Measurements from ENCODE around the gene COX19. TPM values are rescaled to one million over a fixed set of nuclear protein-coding genes. Genes with fewer than 3 reads are reported as not detected.

COX19 gene
- total and polyA plus RNA-seq, 2 donors (not counting 3 experiments of a cell fraction or from before 2014, with no cell fraction given): 6.8 to 10.6 TPM

- dilution Hi-C loops (cut with MboI; ENCODE audit: extremely low pct_ligation_motif_present, low sequenced_read_pairs): no loop called here
- no TSS peak for BruUV-seq (replicated peaks)
- FAIRE-seq: no peak
Observed at GRCh38 chr7:935164-935873, 40.0 kb downstream of the COX19 start.

More at GRCh38 chr7:935164-935873, 40.0 kb downstream of the COX19 start:
- ChIA-PET CTCF (no interaction called here), POLR2A (no interaction called here)
- peaks cover 0 to 2% of the 10 kb centered on the region in 2 experiments for H3K27me3 ChIP-seq (ENCODE audit: control insufficient read depth in 2 of 2, insufficient read depth in 2 of 2, low read length in 2 of 2)
- no peaks in the 10 kb centered on the region for H3K36me3 ChIP-seq (ENCODE audit: control insufficient read depth in 2 of 2, extremely low read depth in 1 of 2, insufficient read depth in 2 of 2, low read length in 2 of 2)
- H3K9me1 ChIP-seq (replicated peaks; ENCODE audit: control insufficient read depth, extremely low read depth, insufficient read depth, low read length): no peaks in the 10 kb centered on the region
- no peaks in the 10 kb centered on the region for H3K79me2 ChIP-seq (ENCODE audit: control insufficient read depth, insufficient read depth, low read length)
- H2AFZ ChIP-seq (ENCODE audit: low read depth, low read length): no peak overlapping the region
- TF ChIP-seq MAX (IDR thresholded peaks at IDR 0.05; ENCODE audit: insufficient read depth, insufficient read length) (no peak), CTCF (IDR thresholded peaks at IDR 0.05; ENCODE audit: extremely low read depth in 1 of 2, insufficient read depth in 1 of 2, low read depth in 1 of 2, low read length in 2 of 2) (no peak), POLR2AphosphoS5 (IDR thresholded peaks at IDR 0.05; ENCODE audit: insufficient read depth, low read depth, low read length) (no peak), JUN (IDR thresholded peaks at IDR 0.05; ENCODE audit: borderline replicate concordance, insufficient read depth, insufficient read length, low read depth) (no peak), MYC (IDR thresholded peaks at IDR 0.05; ENCODE audit: low read depth, low read length) (no peak), POLR2A (IDR thresholded peaks at IDR 0.05; ENCODE audit: low read depth, low read length) (no peak), GATA2 (IDR thresholded peaks at IDR 0.05; ENCODE audit: insufficient read depth, insufficient read length, low read depth, low read length) (no peak), FOS (IDR thresholded peaks at IDR 0.05; ENCODE audit: borderline replicate concordance, insufficient read depth, low read length) (no peak), EZH2 (IDR thresholded peaks at IDR 0.05; ENCODE audit: borderline replicate concordance, low read depth, low read length, severe bottlenecking) (no peak)
- intact Hi-C loops (cut with micrococcal nuclease): no loop called here
- no peak overlapping the region for H3K9ac ChIP-seq (replicated peaks; ENCODE audit: extremely low read depth, insufficient read depth, low read length)
- no peak overlapping the region for H3K4me2 ChIP-seq (ENCODE audit: insufficient read depth, low read length)
- H3K4me1 ChIP-seq (ENCODE audit: control insufficient read depth, extremely low read depth, insufficient read depth, low read length): no peaks in the 10 kb centered on the region
- DNase-seq (ENCODE audit: low read depth, low spot score): no peak
- no peak overlapping the region for H3K27ac ChIP-seq (ENCODE audit: insufficient read depth, low read depth, low read length)
- no peak overlapping the region for H3K4me3 ChIP-seq (replicated peaks in 1 of 3; ENCODE audit: insufficient read depth in 1 of 3, low read depth in 1 of 3, low read length in 3 of 3)
- no peaks in the 10 kb centered on the region for H4K20me1 ChIP-seq (replicated peaks; ENCODE audit: control insufficient read depth, extremely low read depth, insufficient read depth, low read length)
- H3K9me3 ChIP-seq (replicated peaks; ENCODE audit: control insufficient read depth, insufficient read depth, low read length): no peaks in the 10 kb centered on the region
